ENCODE measurements around the gene SKIL.
"Not testable (repeated sequence)": the region's sequence is repeated elsewhere in the genome, so short reads cannot be mapped to it uniquely, and the experiment has no call there.

The SKIL gene

DNA sequence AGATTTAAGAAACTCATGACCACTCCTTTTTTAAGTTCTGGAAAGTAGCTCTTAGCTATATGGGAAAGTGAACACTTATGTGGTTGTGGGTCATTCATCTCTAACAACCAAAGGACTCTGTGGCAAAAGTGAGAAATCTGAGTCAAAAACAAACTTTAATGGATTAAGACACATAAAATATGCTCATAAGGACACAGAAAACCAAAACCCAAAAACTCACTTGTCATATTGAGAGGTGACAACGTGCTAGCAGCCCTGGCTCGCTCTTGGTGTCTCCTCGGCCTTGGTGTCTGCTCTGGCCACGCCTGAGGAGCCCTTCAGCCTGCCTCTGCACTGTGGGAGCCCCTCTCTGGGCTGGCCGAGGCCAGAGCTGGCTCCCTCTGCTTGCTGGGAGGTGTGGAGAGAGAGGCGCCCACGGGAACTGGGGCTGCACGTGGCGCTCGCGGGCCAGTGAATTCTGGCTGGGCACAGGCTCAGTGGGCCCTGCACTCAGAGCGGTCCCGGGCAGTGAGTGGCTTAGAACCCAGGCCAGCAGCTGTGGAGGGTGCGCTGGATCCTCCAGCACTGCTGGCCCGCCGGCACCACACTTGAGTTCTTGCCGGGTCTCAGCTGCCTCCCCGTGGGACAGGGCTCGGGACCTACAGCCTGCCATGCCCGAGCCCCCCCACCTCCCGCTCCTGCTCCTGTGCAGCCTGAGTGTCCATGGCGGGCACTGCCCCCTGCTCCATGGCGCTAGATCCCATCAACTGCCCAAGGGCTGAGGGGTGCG lies 30.3 kb upstream of the SKIL start:
- TF ChIP-seq, protein P1, sequence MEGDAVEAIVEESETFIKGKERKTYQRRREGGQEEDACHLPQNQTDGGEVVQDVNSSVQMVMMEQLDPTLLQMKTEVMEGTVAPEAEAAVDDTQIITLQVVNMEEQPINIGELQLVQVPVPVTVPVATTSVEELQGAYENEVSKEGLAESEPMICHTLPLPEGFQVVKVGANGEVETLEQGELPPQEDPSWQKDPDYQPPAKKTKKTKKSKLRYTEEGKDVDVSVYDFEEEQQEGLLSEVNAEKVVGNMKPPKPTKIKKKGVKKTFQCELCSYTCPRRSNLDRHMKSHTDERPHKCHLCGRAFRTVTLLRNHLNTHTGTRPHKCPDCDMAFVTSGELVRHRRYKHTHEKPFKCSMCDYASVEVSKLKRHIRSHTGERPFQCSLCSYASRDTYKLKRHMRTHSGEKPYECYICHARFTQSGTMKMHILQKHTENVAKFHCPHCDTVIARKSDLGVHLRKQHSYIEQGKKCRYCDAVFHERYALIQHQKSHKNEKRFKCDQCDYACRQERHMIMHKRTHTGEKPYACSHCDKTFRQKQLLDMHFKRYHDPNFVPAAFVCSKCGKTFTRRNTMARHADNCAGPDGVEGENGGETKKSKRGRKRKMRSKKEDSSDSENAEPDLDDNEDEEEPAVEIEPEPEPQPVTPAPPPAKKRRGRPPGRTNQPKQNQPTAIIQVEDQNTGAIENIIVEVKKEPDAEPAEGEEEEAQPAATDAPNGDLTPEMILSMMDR (IDR thresholded peaks at IDR 0.05; ENCODE audit: poor library complexity, severe bottlenecking), result no peak
- H3K4me1 ChIP-seq (ENCODE audit: insufficient read depth, poor library complexity, severe bottlenecking), result no peaks in the 10 kb centered on the region
- ATAC-seq (ENCODE audit: low read depth) (no peak), DNase-seq (ENCODE audit: low spot score) (no peak)
- H3K9me3 ChIP-seq (ENCODE audit: severe bottlenecking), result no peaks in the 10 kb centered on the region
- H3K27me3 ChIP-seq (ENCODE audit: insufficient read depth, poor library complexity, severe bottlenecking), result no peaks in the 10 kb centered on the region
- no peaks in the 10 kb centered on the region for H3K36me3 ChIP-seq (ENCODE audit: low read depth)
- no peak overlapping the region for H3K4me3 ChIP-seq (ENCODE audit: severe bottlenecking)
- H3K27ac ChIP-seq (ENCODE audit: poor library complexity, severe bottlenecking), result no peak overlapping the region

DNA sequence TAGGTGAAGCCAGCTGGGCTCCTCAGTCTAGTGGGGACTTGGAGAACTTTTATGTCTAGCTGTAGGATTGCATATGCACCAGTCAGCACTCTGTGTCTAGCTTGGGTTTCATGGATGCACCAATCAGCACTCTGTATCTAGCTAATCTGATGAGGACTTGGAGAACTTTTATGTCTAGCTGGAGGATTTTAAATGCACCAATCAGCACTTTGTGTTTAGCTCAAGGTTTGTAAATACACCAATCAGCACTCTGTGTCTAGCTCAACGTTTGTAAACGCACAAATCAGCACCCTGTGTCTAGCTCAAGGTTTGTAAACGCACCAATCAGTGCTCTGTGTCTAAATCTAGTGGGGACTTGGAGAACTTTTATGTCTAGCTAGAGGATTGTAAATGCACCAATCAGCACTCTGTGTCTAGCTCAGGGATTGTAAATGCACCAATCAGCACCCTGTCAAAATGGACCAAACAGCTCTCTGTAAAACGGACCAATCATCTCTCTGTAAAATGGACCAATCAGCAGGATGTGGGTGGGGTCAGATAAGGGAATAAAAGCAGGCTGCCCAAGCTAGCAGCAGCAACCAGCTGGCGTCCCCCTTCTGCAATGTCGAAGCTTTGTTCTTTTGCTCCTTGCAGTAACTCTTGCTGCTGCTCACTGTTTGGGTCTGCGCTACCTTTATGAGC lies 29.5 kb upstream of the SKIL start:
- not testable (repeated sequence) for DNase-seq (ENCODE audit: low spot score); ATAC-seq (ENCODE audit: low read depth); H3K4me1 ChIP-seq (ENCODE audit: insufficient read depth, poor library complexity, severe bottlenecking); H3K27me3 ChIP-seq (ENCODE audit: insufficient read depth, poor library complexity, severe bottlenecking); H3K9me3 ChIP-seq (ENCODE audit: severe bottlenecking); H3K27ac ChIP-seq (ENCODE audit: poor library complexity, severe bottlenecking); H3K4me3 ChIP-seq (ENCODE audit: severe bottlenecking); H3K36me3 ChIP-seq (ENCODE audit: low read depth)

DNA sequence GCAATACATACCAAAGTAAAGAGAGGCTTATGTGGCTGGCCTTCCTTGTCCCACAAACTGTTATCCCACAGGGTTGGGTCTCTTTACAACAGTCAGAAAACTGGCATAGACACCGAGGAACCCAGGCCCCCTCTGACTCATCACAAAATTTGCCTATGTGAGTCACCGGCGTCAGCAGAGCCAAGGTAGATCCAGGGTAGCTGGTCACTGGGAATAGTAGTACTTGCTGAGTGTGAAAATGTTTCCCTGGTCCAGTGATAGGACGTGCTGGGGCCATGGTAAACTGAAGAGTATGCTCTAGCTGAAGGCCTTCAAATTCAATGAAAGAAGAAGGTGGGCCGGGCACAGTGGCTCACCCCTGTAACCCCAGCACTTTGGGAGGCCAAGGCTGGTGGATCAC lies 27.1 kb upstream of the SKIL start:
- Histone ChIP-seq H3K27ac (ENCODE audit: poor library complexity, severe bottlenecking) (no peak overlapping the region), H3K36me3 (ENCODE audit: low read depth) (no peaks in the 10 kb centered on the region), H3K4me3 (ENCODE audit: severe bottlenecking) (no peak overlapping the region), H3K27me3 (ENCODE audit: insufficient read depth, poor library complexity, severe bottlenecking) (no peaks in the 10 kb centered on the region), H3K9me3 (ENCODE audit: severe bottlenecking) (no peaks in the 10 kb centered on the region), H3K4me1 (ENCODE audit: insufficient read depth, poor library complexity, severe bottlenecking) (no peaks in the 10 kb centered on the region)
- ATAC-seq (ENCODE audit: low read depth) (peak; percentile 89), DNase-seq (ENCODE audit: low spot score) (no peak)
- TF ChIP-seq, protein P1 (IDR thresholded peaks at IDR 0.05; ENCODE audit: poor library complexity, severe bottlenecking), result no peak

DNA sequence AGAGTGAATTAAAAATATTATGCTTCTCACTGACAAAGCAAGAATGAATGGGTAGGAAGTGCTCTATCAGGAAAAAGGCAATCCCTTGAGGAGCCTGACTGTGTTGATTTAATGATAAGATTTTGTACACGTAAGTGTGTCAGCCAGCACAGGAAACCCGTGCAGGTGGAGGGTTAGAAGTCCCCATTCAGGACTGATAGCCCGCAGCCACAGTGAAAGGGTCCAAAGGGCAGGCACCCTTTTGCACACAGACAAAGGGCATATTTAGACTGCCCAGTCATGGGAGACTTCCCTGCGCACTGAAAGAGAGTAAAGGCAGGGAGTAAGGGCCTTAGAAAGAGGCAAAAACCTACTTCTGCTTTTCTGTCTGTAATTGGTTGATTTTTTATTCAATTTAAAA lies 26.4 kb upstream of the SKIL start:
- H3K4me1 ChIP-seq (ENCODE audit: insufficient read depth, poor library complexity, severe bottlenecking), result no peaks in the 10 kb centered on the region
- TF ChIP-seq, protein P1 (IDR thresholded peaks at IDR 0.05; ENCODE audit: poor library complexity, severe bottlenecking), result no peak
- ATAC-seq (ENCODE audit: low read depth), result no peak

DNA sequence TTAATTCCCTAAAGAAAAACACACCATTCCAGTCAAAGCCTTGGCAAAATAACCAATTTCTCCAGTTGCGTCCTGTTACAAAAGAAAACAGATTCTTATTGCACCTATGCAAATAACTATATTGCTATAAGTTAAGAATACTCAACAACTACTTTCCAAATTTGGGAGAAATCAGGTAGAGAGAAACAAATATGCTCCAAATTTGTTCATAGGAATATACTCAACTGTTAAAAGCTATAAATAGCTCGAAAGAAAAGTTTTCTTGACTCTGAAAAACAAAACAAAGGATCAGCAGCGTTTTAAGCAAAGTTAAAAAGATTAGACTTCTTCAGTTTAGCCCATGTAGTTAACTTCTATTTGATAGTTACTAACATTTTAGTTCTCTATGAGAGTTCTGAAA lies 20.1 kb upstream of the SKIL start:
- no peak for DNase-seq (ENCODE audit: low spot score)
- Histone ChIP-seq H3K36me3 (ENCODE audit: low read depth) (no peaks in the 10 kb centered on the region), H3K27me3 (ENCODE audit: insufficient read depth, poor library complexity, severe bottlenecking) (no peaks in the 10 kb centered on the region), H3K9me3 (ENCODE audit: severe bottlenecking) (peaks cover 9% of the 10 kb centered on the region), H3K4me3 (ENCODE audit: severe bottlenecking) (no peak overlapping the region), H3K4me1 (ENCODE audit: insufficient read depth, poor library complexity, severe bottlenecking) (no peaks in the 10 kb centered on the region), H3K27ac (ENCODE audit: poor library complexity, severe bottlenecking) (no peak overlapping the region)
- TF ChIP-seq, protein P1 (IDR thresholded peaks at IDR 0.05; ENCODE audit: poor library complexity, severe bottlenecking), result no peak
- ATAC-seq (ENCODE audit: low read depth), result no peak

More for the DNA sequence above, 26.4 kb upstream of the SKIL start:
- Histone ChIP-seq H3K4me3 (ENCODE audit: severe bottlenecking) (no peak overlapping the region), H3K9me3 (ENCODE audit: severe bottlenecking) (no peaks in the 10 kb centered on the region), H3K27ac (ENCODE audit: poor library complexity, severe bottlenecking) (no peak overlapping the region), H3K36me3 (ENCODE audit: low read depth) (no peaks in the 10 kb centered on the region), H3K27me3 (ENCODE audit: insufficient read depth, poor library complexity, severe bottlenecking) (no peaks in the 10 kb centered on the region)
- no peak for DNase-seq (ENCODE audit: low spot score)

All from RWPE2 (cell line).